GM12874 (cell line): ENCODE results near the gene PRKD2.

ENCODE experiments used
- TF ChIP-seq, protein P1 (sequence below): IDR thresholded peaks from 2 replicates; pipeline ENCODE4 v1.5.1; 2011; ENCODE audit warnings: low read depth, mild to moderate bottlenecking, control low read depth, low read length, moderate library complexity; ENCODE audit not compliant: insufficient read depth

Gene PRKD2

DNA sequence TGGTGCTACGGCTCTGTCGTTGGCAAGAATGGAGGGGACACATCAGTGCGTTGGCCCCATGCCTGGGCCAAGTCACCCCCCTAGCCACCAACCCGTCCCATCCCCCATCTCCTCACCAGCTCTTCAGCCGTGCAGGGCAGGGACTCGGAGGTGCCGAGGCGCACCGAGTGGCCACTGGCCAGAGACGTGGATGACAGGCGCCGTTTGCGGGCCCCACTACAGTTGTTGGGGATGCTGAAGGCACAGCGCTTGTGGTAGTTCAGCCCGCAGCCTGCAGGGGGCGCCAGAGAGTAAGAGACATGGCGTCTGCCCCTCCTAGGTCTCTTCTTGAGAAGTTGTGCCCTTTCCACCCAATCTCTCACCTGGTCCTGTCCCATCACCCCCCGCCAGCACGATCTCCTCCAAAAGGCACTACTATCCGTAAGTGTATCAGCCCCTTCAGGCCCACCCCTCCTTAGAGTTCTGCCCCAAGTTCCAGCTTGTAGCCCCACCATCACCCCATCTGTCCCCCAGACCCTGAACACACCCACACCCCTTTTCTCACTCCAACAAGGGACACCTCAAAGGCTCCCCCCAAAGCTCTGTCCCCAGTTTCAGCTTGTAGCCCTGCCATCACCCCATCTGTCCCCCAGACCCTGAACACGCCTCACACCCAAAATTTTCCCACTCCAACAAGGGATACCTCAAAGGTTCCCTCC, 12.4 kb downstream of the PRKD2 start:
- TF ChIP-seq, protein P1, sequence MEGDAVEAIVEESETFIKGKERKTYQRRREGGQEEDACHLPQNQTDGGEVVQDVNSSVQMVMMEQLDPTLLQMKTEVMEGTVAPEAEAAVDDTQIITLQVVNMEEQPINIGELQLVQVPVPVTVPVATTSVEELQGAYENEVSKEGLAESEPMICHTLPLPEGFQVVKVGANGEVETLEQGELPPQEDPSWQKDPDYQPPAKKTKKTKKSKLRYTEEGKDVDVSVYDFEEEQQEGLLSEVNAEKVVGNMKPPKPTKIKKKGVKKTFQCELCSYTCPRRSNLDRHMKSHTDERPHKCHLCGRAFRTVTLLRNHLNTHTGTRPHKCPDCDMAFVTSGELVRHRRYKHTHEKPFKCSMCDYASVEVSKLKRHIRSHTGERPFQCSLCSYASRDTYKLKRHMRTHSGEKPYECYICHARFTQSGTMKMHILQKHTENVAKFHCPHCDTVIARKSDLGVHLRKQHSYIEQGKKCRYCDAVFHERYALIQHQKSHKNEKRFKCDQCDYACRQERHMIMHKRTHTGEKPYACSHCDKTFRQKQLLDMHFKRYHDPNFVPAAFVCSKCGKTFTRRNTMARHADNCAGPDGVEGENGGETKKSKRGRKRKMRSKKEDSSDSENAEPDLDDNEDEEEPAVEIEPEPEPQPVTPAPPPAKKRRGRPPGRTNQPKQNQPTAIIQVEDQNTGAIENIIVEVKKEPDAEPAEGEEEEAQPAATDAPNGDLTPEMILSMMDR, result peak; percentile 98

- TF ChIP-seq, protein P1, result no peak
Measured at GRCh38 chr19:46700704-46701103, 16.2 kb downstream of the PRKD2 start.

DNA sequence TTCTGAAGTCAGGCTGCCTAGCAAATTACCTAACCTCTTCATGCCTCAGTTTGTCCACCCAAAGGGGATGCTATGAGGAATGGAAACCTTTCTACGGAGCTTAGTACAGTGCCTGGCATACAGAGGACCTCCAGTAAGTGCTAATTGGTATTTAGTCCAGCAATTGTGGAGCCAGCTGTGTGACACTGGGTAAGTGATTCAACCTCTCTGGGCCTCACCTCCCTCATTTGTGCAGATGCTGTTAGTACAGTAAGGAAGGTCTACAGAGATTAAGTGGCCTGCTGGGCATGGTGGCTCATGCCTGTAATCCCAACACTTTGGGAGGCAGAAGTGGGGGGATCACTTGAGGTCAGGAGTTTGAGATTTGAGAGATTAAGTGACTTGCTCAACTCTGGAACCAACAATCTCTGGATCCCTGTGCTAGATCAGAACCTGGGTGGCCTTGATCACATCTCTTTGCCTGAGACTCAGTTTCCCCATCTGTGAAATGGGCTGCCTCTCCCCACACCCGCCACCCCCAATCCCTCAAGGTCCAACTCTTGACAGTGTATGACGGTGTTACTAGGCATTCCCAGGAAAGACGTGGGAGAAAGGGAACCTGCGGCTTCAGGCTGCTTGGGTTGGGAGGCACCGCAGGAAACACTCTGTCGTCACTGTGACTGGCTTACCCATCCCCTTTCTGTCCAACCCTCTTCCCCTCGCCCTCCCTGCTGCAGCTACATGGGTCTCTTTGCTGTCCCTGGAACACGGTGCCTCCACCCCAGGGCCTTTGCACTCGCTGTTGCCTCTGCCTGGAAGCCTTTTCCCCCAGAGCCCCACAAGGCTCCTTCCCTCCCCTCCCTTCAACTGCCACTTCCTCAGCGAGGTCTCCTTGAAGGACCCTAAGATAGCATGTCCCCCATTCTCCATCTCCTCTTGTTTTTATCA, 18.3 kb downstream of the PRKD2 start:
- TF ChIP-seq, protein P1, result no peak

GRCh38 chr19:46697204-46697960, 19.5 kb downstream of the PRKD2 start:
- TF ChIP-seq, protein P1, result no peak

DNA sequence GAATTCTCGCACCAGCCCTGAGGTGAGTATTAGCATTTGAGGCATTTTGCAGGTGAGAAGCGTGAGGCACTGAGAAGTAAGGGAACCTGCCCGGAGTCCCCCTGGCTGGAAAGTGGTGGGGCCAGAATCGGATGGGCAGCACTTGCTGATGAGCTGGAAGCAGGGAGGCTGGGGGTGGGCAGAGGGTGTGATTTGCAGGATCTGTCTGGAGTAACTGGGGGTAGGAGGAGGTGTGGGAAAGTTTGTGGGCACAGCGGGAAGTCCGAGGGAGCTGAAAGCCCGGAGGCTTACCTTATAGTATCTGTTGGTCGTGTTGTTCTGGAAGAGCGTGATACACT, 20.1 kb downstream of the PRKD2 start:
- TF ChIP-seq, protein P1, result no peak

- TF ChIP-seq, protein P1, result no peak
Measured at GRCh38 chr19:46696052-46696451, 20.9 kb downstream of the PRKD2 start.

- TF ChIP-seq, protein P1, result no peak
Measured at GRCh38 chr19:46693760-46694159, 23.2 kb downstream of the PRKD2 start.
